GM12864 (cell line): Measurements from ENCODE around the gene ADGRD1.

Experiments used
- DNase-seq: peaks from one replicate; pipeline ENCODE4 v3.0.0-alpha.2; 2011; ENCODE audit warnings: low read depth
- H3K4me3 ChIP-seq: 2 replicates; pipeline ENCODE4 v1.5.1; 2011; ENCODE audit warnings: mild to moderate bottlenecking, low read depth, low read length, control low read depth
- CTCF ChIP-seq: IDR thresholded peaks from 2 replicates; pipeline ENCODE4 v1.5.1; 2011; ENCODE audit warnings: low read depth, mild to moderate bottlenecking, moderate library complexity, low read length, control low read depth, inconsistent platforms; ENCODE audit errors: missing control alignments

The ADGRD1 gene

DNA sequence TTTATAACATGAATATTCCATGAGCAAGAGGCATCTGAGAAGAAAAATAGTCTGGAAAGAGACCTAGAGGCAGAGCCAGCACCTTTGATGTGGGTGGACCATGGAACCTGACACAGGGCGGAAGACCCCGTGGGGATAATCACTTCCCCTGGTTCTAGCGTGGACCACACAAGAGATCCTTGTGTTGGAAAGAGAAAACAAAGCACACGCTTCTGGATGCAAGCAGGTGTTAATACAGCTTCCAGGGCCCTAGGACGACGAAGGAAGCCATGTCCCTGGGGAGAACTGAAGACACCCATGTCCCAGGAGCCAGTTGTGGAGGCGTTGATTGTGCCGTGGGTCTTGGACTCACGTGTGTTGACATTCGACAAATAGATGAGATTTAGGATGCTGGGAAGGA is 102.9 kb downstream of the ADGRD1 start:
- H3K4me3 ChIP-seq = no peak overlapping the region
- DNase-seq = no peak
- TF ChIP-seq CTCF = no peak

- DNase-seq = no peak
- no peak for TF ChIP-seq CTCF
- no peak overlapping the region for H3K4me3 ChIP-seq
These were observed 103.6 kb downstream of the ADGRD1 start for GRCh38 chr12:131057211-131057721.

DNA sequence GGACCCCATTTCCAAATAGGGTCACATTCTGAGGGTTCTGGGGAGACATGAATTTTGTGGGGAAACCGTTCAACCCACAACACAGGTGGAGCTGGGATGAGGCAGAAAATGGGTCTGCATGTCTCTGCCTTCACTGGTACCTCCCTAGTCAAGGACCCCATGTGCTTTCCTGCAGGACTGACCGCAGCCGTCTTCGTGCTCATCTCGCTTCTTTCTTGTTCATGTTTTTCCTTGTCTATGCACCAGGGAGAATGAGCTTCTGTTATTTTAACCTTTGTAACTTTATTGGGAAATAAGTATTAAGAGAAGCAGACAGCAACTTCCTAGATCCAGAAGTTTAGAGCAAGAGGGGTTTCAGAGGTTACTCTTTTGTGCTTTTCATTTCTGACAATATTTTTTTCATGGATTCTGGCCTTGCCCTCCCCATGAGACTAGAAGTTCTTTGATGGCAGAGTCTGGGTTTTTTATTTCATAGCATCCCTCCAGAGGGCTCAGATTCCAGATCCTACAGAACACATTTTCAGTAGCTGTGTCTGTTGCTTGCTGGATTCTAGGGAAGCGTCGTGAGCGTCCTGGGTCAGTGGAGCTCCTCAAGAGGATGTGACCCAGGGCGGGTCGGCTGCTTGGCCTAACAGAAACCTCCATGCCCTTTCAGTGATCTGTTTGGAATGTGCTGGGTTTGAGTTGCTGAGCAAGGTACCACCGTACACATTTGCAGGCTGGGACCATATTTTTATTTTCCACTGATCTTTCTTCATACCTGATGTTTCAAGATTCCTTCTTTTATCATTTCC is 104.2 kb downstream of the ADGRD1 start:
- no peak overlapping the region for H3K4me3 ChIP-seq
- no peak for DNase-seq
- no peak for TF ChIP-seq CTCF

DNA sequence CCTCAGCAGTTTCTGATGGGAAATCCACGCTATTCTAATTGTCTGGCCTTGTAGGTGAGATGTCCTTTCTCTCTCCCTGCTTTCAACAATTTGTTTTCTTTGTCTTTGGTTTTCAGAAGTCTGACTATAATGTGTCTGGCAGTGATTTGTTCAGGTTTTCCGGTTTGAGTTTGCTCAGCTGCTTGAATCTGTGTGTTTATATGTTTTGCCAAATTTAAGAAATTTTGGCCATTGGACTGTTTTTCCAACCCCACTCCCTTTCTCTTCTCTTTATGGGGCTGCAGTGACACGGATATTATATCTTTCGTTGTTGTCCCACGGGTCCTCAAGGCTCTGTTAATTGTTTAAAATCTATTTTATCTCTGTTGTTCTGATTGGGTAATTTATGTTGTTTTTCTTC is 105.0 kb downstream of the ADGRD1 start:
- no peak for TF ChIP-seq CTCF
- no peak overlapping the region for H3K4me3 ChIP-seq
- no peak for DNase-seq

GRCh38 chr12:131060011-131060703 is 106.5 kb downstream of the ADGRD1 start:
- DNase-seq = no peak
- no peak for TF ChIP-seq CTCF
- no peak overlapping the region for H3K4me3 ChIP-seq

DNA sequence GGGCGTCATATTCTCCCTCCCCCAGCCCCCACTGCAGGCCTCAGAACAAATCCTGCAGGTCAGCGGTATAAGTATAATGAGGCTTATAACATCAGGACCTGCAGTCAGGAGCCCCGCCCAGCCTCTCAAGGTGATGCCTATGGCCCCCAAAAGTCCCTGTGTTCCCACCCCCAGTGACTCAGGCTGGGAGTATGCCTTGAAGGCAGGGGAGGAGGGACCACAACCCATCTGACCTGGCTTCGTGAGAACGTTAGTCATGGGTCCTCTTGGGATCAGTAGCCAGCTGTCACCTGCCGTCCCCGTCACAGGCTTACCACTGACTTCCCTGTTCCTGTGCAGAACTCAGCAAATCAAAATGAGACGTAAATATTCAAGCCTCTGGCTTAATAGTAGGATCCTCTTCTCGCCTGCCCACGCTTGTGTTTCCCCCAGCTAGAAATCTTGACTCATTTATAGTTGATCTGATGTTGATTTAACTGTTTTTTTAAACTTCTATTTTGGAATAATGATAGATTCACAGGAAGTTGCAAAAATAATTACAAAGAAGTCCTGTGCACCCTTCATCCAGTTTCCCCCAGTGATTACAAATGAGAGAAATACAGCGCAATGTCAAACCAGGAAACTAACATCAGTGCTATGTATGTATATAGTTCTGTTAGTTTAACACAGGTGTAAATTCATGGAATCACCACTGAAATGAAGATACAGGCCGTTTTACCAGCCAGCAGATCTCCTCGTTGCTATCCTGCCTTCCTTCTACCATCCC is 107.5 kb downstream of the ADGRD1 start:
- no peak for TF ChIP-seq CTCF
- DNase-seq = no peak
- H3K4me3 ChIP-seq = no peak overlapping the region
